Measurements from ENCODE around the gene CDCP1. TPM values are rescaled to one million over a fixed set of nuclear protein-coding genes. Genes with fewer than 3 reads are reported as not detected.

CDCP1 gene
- total RNA-seq, 2 experiments from 2014 or later = 1.7 to 1.8 TPM

GRCh38 chr3:45095916-45096526 lies 50.2 kb downstream of the CDCP1 start:
- H3K27me3 Mint-ChIP-seq = peaks cover 12% of the 10 kb centered on the region
- Histone ChIP-seq H3K9me3 (ENCODE audit: control insufficient read depth in 1 of 2, insufficient read depth in 1 of 2, low read length in 2 of 2) (peaks cover 0 to 11% of the 10 kb centered on the region in 2 experiments), H3K36me3 (ENCODE audit: insufficient read depth, low read length) (no peaks in the 10 kb centered on the region), H3K4me1 (ENCODE audit: insufficient read depth, low read length) (peaks cover 4% of the 10 kb centered on the region), H3K4me3 (ENCODE audit: low read length) (no peak overlapping the region), H3K27me3 (ENCODE audit: control insufficient read depth in 1 of 2, insufficient read depth in 2 of 2, low read length in 2 of 2) (peaks cover 4 to 6% of the 10 kb centered on the region in 2 experiments), H3K27ac (ENCODE audit: low read depth in 1 of 2, low read length in 2 of 2) (no peak overlapping the region)
- no peak overlapping the region for H3K4me3 Mint-ChIP-seq
- no peaks in the 10 kb centered on the region for H3K9me3 Mint-ChIP-seq
- H3K27ac Mint-ChIP-seq = no peak overlapping the region
- no peak for TF ChIP-seq CTCF (IDR thresholded peaks at IDR 0.05)
- peaks cover 6% of the 10 kb centered on the region for H3K4me1 Mint-ChIP-seq (ENCODE audit: low read depth)
- ChIA-PET POLR2A (no interaction called here), CTCF (no interaction called here)
- intact Hi-C loops (cut with DNase I, micrococcal nuclease) = no loop called here
- H3K36me3 Mint-ChIP-seq (ENCODE audit: low read depth) = peaks cover 6% of the 10 kb centered on the region
- ATAC-seq (ENCODE audit: poor library complexity) = no peak
- no peak for DNase-seq

- Mint-ChIP-seq H3K9me3 (no peaks in the 10 kb centered on the region), H3K27me3 (no peaks in the 10 kb centered on the region), H3K36me3 (ENCODE audit: low read depth) (peaks cover 24% of the 10 kb centered on the region), H3K4me1 (ENCODE audit: low read depth) (peaks cover 6% of the 10 kb centered on the region), H3K4me3 (no peak overlapping the region), H3K27ac (no peak overlapping the region)
- Histone ChIP-seq H3K4me3 (ENCODE audit: low read length) (no peak overlapping the region), H3K27ac (ENCODE audit: low read depth in 1 of 2, low read length in 2 of 2) (no peak overlapping the region), H3K4me1 (ENCODE audit: insufficient read depth, low read length) (peaks cover 4% of the 10 kb centered on the region), H3K9me3 (ENCODE audit: control insufficient read depth in 1 of 2, insufficient read depth in 1 of 2, low read length in 2 of 2) (peaks cover 0 to 14% of the 10 kb centered on the region in 2 experiments), H3K27me3 (ENCODE audit: control insufficient read depth in 1 of 2, insufficient read depth in 2 of 2, low read length in 2 of 2) (no peaks in the 10 kb centered on the region), H3K36me3 (ENCODE audit: insufficient read depth, low read length) (no peaks in the 10 kb centered on the region)
- POLR2A ChIA-PET = interaction anchor here (1.1 kb wide), 1 partner anchor 13 kb away, joined by 3 read pairs; no protein-coding TSS in a partner anchor
- DNase-seq (no peak), ATAC-seq (ENCODE audit: poor library complexity) (no peak)
- CTCF ChIA-PET = no interaction called here
- intact Hi-C loops (cut with DNase I, micrococcal nuclease) = no loop called here
- TF ChIP-seq CTCF (IDR thresholded peaks at IDR 0.05) = no peak
These were observed 53.0 kb downstream of the CDCP1 start for GRCh38 chr3:45093176-45093575.

GRCh38 chr3:45092132-45093031 lies 53.8 kb downstream of the CDCP1 start:
- Histone ChIP-seq H3K9me3 (ENCODE audit: control insufficient read depth in 1 of 2, insufficient read depth in 1 of 2, low read length in 2 of 2) (peaks cover 0 to 14% of the 10 kb centered on the region in 2 experiments), H3K27me3 (ENCODE audit: control insufficient read depth in 1 of 2, insufficient read depth in 2 of 2, low read length in 2 of 2) (no peaks in the 10 kb centered on the region), H3K27ac (ENCODE audit: low read depth in 1 of 2, low read length in 2 of 2) (no peak overlapping the region), H3K36me3 (ENCODE audit: insufficient read depth, low read length) (no peaks in the 10 kb centered on the region), H3K4me1 (ENCODE audit: insufficient read depth, low read length) (peaks cover 4% of the 10 kb centered on the region), H3K4me3 (ENCODE audit: low read length) (no peak overlapping the region)
- Mint-ChIP-seq H3K36me3 (ENCODE audit: low read depth) (peaks cover 24% of the 10 kb centered on the region), H3K9me3 (no peaks in the 10 kb centered on the region), H3K27ac (no peak overlapping the region), H3K27me3 (no peaks in the 10 kb centered on the region), H3K4me1 (ENCODE audit: low read depth) (peaks cover 6% of the 10 kb centered on the region), H3K4me3 (no peak overlapping the region)
- DNase-seq (no peak), ATAC-seq (ENCODE audit: poor library complexity) (no peak)
- POLR2A ChIA-PET = interaction anchor here (1.1 kb wide), 1 partner anchor 14 kb away, joined by 3 read pairs; no protein-coding TSS in a partner anchor
- CTCF ChIA-PET = no interaction called here
- no peak for TF ChIP-seq CTCF (IDR thresholded peaks at IDR 0.05)
- intact Hi-C loops (cut with DNase I, micrococcal nuclease) = no loop called here
